Neural cell (in vitro differentiated cells): Measurements from ENCODE around the gene NCS1.

Source experiments
- CTCF ChIP-seq: fragments of 450-650 bp; IDR thresholded peaks from 2 replicates; pipeline ENCODE4 v1.5.1; 2014; ENCODE audit warnings: antibody characterized with exemption, mild to moderate bottlenecking, moderate library complexity; ENCODE audit not compliant: poor library complexity, severe bottlenecking
- EP300 ChIP-seq: fragments of 450-650 bp; conservative IDR thresholded peaks from 2 replicates; pipeline ENCODE4 v1.6.1; 2014; ENCODE audit warnings: antibody characterized with exemption, mild to moderate bottlenecking, moderate library complexity; ENCODE audit not compliant: poor library complexity, severe bottlenecking
- EZH2 ChIP-seq: fragments of 200-600, 300-800 bp; shearing (Covaris generic), sonication (generic); IDR thresholded peaks from 2 replicates; pipeline ENCODE4 v1.6.1; 2014; ENCODE audit warnings: antibody characterized with exemption, low read length, borderline replicate concordance, mild to moderate bottlenecking; ENCODE audit not compliant: insufficient read depth, poor library complexity, severe bottlenecking
- POLR2AphosphoS5 ChIP-seq: IDR thresholded peaks from 2 replicates; pipeline ENCODE4 v1.6.1; 2012
- RAD21 ChIP-seq: fragments of 450-650 bp; conservative IDR thresholded peaks from 2 replicates; pipeline ENCODE4 v1.6.1; 2014; ENCODE audit warnings: antibody characterized with exemption, mild to moderate bottlenecking, moderate library complexity
- REST ChIP-seq: IDR thresholded peaks from 2 replicates; pipeline ENCODE4 v1.6.1; 2012; ENCODE audit warnings: borderline replicate concordance

DNA sequence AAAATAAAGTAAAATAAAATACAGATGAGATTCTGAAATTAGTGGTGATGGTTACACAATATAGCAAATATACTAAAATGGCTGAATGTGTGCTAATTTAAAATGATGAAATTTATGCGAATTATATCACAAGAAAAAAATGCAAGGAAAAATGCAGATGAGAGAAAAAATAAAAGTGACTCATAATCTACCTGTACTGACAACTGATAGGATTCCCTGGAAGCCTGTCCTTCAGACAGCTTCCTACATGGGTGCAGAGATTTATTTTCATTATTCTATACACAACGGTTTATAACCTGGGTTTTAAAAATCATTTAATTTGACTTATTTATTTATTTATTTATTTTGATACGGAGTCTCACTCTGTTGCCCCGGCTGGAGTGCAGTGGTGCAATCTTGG, 5.8 kb upstream of the NCS1 start:
- no peak for TF ChIP-seq EP300
- TF ChIP-seq POLR2AphosphoS5: no peak
- no peak for TF ChIP-seq CTCF
- no peak for TF ChIP-seq EZH2
- no peak for TF ChIP-seq RAD21
- no peak for TF ChIP-seq REST
